GM19324 (cell line): ENCODE results near the gene SEC11A.
"Not testable (repeated sequence)": the region's sequence is repeated elsewhere in the genome, so short reads cannot be mapped to it uniquely, and the experiment has no call there.

ENCODE experiments used
- ATAC-seq: cut with Tn5 transposase; IDR thresholded peaks from one replicate; pipeline ENCODE4 v1.9.1; 2021; ENCODE audit warnings: mild to moderate bottlenecking, moderate library complexity; ENCODE audit not compliant: unreplicated experiment, low FRiP score

Gene SEC11A

DNA sequence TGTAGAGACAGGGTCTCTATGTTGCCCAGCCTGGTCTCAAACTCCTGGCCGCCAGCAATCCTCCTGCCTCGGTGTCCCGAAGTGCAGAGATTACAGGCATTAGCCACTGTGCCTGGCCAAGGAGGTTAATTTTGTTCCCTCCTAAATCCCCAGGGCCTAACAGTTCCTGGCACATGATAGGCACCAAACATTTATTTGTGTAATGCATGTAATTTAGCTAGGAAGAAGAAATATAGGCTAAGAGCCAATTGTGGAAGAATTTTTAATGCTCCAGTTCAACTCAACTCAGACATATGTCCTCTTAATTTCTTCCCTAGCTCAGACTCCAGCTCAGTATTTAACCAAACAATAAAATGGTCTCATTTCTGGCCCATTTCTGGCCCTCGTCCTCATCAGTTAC is 24.8 kb upstream of the SEC11A start:
- ATAC-seq = no peak

- ATAC-seq = no peak
Measured at GRCh38 chr15:84737005-84737404, 21.1 kb upstream of the SEC11A start.

GRCh38 chr15:84736375-84736774 is 20.4 kb upstream of the SEC11A start:
- ATAC-seq = peak; percentile 65

DNA sequence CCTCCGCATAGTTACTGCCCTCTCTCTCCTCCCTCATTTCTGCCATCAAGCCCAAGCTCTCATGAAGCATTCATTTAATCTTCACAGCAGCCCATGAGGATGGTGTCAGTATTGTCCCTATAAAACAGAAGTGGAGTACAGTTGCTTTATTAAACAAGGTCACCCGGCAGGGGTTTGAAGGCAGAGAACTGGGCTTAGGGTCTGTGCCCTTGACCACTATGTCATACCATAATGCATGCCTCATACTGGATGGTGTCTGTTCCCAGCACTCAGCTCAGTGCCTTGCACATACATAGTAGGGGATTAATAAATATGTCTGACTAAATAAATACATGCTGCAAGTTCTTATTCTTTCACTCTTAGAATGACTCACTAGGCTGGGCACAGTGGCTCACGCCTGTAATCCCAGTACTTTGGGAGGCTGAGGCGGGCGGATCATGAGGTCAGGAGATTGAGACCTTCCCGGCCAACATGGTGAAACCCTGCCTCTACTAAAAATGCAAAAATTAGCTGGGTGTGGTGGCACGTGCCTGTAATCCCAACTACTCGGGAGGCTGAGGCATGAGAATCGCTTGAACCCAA is 19.6 kb upstream of the SEC11A start:
- ATAC-seq = peak; percentile 16

DNA sequence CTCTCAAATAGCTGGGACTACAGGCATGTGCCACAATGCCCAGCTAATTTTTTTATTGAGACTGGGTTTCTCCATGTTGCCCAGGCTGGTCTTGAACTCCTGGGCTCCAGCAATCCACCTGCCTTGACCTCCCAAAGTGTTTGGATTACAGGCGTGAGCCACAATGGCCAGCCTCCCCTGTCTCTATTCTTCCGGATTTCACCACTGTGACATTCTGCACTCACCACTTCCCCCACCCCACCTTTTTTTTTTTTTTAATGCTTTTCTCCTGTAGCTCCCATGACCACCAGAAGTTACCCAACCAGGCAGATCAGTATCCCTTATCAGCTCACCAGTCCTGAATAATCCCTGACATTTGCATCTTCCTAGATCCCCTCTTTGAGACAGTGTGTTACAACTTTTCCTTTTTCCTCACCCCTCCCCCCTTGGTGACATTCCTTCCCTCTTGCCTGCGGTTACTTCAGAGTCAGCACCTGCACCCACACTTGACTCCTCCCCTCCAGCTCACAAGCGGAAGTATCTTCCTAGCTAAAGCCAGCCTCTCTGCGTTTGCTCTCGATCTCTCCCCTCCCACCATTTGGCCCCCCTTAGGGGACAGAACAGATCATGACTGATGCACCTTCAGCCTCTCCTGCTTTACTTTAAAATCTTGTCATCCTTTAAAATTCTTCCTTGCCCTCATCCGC is 19.0 kb upstream of the SEC11A start:
- ATAC-seq = peak; percentile 79

GRCh38 chr15:84731774-84732173 is 15.8 kb upstream of the SEC11A start:
- no peak for ATAC-seq

GRCh38 chr15:84727429-84727828 is 11.5 kb upstream of the SEC11A start:
- no peak for ATAC-seq

DNA sequence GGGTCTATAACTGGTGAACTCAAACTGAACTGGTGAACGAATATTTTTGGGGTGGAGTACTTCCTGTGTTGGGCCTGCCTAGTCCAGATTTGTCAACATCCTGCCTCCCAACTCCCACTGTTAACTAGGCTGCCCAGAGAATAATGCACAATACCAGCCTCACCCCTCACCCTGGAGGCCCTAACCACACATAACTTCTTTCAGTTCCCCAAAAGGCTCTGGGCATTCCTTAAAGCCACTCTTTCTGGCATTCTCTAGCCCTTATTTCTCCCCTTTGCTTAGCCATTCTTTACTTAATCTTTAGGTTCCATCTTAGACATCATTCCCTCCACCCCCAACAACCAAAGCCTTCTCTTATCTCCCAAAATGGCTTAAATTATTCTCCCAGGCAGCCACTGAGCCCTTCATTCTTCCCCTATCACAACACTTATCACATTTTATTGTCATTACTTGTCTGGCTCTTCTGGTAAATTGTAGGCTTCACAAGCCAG is 9.1 kb upstream of the SEC11A start:
- ATAC-seq = no peak

DNA sequence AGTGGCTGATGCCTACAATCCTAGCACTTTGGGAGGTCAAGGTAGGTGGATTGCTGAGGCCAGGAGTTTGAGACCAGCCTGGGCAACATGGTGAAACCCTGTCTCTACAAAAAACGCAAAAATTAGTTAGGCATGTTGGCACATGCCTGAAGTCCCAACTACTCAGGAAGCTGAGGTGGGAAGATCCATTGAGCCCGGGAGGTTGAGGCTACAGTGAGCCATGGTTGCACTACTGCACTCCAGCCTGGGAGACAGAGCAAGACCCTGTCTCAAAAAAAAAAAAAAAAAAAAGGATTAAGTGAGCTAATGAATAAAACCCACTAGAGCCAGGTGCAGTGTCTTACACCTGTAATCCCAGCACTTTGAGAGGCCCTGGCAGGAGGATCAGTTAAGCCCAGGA is 6.7 kb upstream of the SEC11A start:
- no peak for ATAC-seq

DNA sequence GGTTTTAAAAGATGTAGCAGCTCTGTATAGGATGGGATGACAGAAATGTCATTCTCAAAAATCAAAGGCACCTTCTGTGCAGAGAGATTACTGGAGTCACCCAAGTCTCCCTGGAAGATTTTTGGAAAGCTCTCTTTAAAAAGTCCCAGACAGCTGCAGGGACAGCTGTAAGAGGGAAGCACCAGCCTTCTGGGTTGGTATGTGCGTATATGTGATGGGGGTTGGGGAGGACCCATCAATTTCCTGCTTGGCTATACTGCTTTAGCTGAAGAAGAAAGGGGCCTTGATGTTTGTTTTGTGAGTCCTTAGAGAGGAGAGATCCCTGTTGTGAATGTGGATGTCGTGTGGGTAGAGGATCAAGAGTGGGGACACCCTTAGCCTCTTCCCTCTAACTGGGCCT is 5.4 kb upstream of the SEC11A start:
- ATAC-seq = no peak

DNA sequence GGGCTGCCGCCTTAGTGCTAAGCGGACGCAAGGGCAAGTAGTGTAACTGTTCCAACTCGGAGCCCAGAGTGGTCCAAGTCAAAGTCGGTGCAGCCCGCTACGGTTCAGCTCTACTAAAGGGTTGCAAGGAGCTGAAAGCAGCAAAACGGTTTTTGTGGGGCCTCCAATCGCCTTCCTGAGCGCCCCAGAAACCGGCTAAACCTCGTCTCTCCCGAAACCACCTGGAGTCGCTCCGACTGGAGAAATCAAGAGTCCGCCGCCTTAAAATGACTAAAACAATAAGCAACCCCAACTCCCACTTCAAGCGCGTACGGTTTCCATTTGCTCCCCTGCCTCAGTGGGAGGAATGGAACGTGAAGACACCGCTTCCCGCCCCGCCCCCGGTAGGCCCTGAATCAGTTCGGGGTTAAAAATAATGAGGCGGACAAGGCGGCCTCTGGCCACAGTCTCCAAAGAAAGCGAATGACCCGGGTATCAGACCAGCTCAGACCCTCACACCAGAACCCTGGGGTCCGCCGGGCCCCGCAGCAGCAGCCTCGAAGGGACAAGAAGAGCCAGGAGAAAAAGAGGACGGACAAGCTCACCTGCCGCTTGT is 401 bp downstream of the SEC11A start:
- peak; percentile 2 for ATAC-seq

DNA sequence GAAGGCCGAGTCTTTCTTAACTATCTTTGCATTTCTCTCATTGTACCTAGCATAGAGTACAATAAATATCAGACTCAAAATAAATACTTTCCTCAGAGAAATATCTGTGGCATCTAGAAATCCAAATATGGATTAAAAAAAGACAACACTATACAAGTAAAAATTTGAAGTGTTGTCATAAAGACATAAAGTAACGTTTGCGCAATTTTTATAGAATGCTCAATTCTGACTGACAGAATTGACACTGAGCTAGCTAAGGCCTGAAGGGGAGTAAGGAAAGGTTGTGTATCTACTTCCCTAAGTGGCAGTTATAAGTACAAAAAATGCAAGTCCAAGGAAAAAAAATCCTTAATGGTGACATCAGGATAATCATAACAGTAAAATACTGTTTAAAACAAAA is 1.1 kb downstream of the SEC11A start:
- ATAC-seq = no peak

DNA sequence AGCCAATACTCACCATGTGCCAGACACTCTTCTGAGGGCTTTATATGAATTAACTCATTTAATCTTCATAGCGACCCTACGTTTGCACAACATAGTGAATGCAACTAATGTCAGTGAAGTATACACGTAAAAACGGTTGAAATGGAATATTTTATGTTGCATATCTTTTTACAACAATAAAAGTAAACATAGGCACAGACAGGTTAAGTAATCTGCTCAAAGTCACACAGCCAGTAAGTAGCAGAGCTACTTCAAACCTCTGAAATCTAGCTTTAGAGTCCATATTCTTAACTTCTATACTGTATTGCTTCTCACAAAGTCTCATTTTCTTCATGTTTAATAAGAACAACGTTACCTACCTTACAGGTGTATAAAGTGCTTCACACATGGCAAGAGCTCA is 1.6 kb downstream of the SEC11A start:
- no peak for ATAC-seq

- no peak for ATAC-seq
Measured at GRCh38 chr15:84703808-84704207, 12.1 kb downstream of the SEC11A start.

DNA sequence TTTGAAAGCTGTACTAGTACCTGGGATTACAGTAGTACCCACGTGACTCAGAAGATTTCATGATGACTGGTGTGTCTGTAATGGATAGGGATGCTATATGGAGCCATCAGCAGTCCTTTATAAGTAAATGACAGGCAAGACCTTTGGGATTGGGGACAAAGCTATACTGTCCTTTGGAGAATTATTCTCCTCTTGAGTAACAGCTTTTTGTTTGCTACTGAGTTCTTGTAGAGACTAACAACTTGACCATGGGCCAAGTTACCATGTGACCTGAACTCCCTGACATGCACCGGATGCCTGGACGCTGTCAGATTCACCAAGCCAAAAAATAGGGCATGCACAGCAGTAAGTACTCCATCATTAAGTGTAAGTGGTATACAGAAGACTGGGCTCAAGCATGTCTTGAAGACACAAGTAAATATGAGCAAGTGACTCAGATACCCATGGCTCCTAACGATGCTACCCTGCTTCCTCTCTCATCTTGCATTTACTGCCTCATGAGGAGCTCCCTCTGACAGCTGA is 12.9 kb downstream of the SEC11A start:
- ATAC-seq = no peak

GRCh38 chr15:84699538-84700191 is 16.3 kb downstream of the SEC11A start:
- ATAC-seq = no peak

GRCh38 chr15:84697236-84697990 is 18.5 kb downstream of the SEC11A start:
- no peak for ATAC-seq

DNA sequence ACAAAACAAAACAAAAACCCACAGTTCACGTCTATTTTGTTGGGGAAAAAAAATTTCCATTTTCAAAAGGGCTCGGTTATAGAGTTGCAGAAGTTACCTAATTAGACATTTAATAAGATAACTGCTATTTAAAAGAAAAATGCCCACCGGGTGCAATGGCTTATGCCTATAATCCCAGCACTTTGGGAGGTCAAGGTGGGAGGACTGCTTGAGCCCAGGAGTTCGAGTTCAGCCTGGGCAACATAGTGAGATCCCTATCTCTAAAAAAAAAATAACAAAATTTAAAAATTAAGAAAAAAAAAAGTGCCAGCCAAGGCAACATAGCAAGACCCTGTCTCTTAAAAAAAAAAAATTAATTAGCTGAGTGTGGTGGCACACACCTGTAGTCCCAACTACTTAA is 19.2 kb downstream of the SEC11A start:
- no peak for ATAC-seq

DNA sequence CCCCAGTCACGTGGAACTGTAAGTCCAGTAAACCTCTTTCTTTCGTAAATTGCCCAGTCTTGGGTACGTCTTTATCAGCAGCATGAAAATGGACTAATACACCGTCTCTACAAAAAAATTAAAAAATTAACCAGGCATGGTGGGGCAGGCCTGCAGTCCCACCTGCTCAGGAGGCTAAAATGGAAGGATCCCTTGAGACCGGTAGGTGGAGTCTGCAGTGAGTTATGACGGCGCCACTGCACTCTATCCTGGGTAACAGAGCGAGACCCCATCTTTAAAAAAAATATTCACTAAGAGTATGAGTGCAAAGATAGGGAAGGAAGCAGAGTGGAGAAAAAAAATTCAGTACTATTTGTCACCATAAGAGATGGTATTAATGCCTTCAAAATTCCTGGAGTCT is 25.6 kb downstream of the SEC11A start:
- ATAC-seq = no peak

- no peak for ATAC-seq
Measured at GRCh38 chr15:84689858-84690257, 26.1 kb downstream of the SEC11A start.

GRCh38 chr15:84686446-84686845 is 29.5 kb downstream of the SEC11A start:
- not testable (repeated sequence) for ATAC-seq
